HUES64 (cell line): Measurements from ENCODE around the gene SETD3.

Experiments used
- H3K27ac ChIP-seq: 2 replicates; pipeline ENCODE4 v1.7.0; 2013; ENCODE audit warnings: low read depth, low read length, inconsistent platforms
- H3K27me3 ChIP-seq: 2 replicates; pipeline ENCODE4 v1.6.1; 2013; ENCODE audit warnings: mild to moderate bottlenecking, low read length; ENCODE audit not compliant: insufficient read depth
- H3K36me3 ChIP-seq: 2 replicates; pipeline ENCODE4 v1.6.1; 2013; ENCODE audit warnings: mild to moderate bottlenecking, low read length; ENCODE audit not compliant: insufficient read depth
- H3K4me1 ChIP-seq: 2 replicates; pipeline ENCODE4 v1.6.1; 2013; ENCODE audit warnings: mild to moderate bottlenecking, low read length, moderate library complexity; ENCODE audit not compliant: insufficient read depth
- H3K4me3 ChIP-seq: 2 replicates; pipeline ENCODE4 v1.5.1; 2013; ENCODE audit warnings: mild to moderate bottlenecking, low read length, moderate library complexity
- H3K9ac ChIP-seq: 2 replicates; pipeline ENCODE4 v1.6.1; 2013; ENCODE audit warnings: mild to moderate bottlenecking, low read depth, low read length
- H3K9me3 ChIP-seq: 2 replicates; pipeline ENCODE4 v1.6.1; 2013; ENCODE audit warnings: low read depth, low read length; ENCODE audit not compliant: insufficient read depth
- whole genome bisulfite sequencing: fragments of 150-250, 120-280 bp; methylation state at CpG from one replicate; pipeline ENCODE4 v1.1.7; 2013; ENCODE audit warnings: missing lambda C conversion rate; 5-methylcytosine and 5-hydroxymethylcytosine counted together

The SETD3 gene

DNA sequence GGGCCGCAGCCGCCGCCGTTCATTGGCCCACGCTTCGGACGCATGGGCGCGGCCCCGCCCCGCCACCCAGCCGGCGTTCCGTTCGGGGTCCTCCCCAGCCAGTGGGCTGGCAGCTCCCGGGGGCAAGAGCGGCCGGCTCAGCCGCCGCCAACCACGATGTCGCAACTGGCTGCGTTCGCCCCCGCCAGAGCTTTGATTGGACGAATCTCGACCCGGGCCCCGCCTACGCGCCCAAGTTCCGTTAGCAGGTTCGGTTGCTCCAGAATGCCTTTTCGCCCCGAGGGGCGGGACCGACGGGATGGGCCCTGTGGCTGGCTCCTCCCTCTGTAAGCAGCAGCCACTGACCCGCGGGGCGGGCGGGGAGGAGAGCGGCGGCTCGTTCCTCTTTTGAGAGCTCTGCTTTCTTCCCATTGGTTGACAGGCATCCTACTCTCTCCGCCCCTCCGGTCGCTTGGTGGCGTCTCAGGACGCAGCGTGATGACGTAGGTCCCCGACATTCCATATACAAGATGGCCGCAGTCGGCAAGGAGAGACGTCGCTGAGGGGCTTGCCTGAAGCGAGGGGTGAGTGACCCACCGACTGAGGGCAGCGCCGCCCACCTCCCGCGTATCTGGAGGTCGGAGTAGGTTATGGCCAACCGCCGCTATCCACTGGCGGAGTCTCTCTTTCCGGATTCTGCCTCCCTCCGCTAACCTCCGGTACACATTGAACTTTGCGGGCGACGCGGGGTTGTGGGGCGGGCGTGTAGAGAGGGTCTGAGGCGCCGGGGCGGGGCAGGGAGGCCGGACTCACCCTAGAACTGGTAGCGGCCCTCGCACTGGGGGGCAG, 472 bp upstream of the SETD3 start, which contains the start of gene CCNK:
CCNK (plus strand) TSS at position 493 of the 828 bp plus-strand sequence. CDS start 11,269 bp downstream, outside the sequence.
- H3K9ac ChIP-seq = peak within 1 kb of the TSS; percentile 89
- peak within 1 kb of the TSS; percentile 95 for H3K4me3 ChIP-seq
- H3K4me1 ChIP-seq = peaks cover 12% of the 10 kb centered on the region
- under 1% methylated on average over 82 of the region's 82 CpGs for WGBS
- H3K27me3 ChIP-seq = no peaks in the 10 kb centered on the region
- H3K27ac ChIP-seq = peak within 1 kb of the TSS; percentile 94
- H3K9me3 ChIP-seq = no peaks in the 10 kb centered on the region
- H3K36me3 ChIP-seq = no peaks in the 10 kb centered on the region

DNA sequence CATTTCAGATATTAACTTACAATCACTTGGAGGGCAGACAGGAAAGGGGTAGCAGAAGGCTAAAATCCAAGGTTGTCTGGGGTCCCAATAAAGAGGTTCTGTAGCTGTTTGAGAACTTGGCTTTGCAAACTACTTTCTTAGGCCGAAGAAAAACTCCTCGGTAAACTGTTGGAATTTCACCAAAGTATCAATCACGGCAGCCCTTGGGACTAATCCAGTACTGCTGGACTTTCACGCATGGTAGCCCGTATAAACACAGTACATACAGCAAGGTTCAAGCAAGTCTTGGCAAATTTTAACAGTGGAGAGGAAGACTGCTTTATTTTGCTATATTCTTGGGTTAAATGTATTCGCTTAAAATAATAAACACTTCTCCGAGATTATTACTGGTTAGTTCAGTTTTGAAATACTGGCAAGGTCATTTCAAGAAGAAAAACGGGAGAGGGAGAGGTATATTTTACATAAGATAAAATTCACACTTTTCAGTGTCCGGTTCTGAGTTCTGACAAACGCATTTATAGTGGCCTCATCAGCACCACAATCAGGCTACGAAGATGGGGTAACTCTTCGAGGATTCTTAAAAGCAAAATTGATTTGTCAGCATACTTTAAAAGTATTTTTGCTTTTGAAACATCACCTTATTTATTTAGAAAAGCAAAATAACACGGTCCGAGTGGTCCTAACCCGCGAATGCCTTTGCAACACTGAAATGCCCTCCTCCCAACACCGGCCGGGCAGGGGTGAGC, 1.3 kb downstream of the SETD3 start:
- Histone ChIP-seq H3K27me3 (no peaks in the 10 kb centered on the region), H3K4me3 (peak overlapping the region; percentile 92), H3K27ac (no peak overlapping the region; the same call in 1 of the 2 replicates), H3K9me3 (no peaks in the 10 kb centered on the region), H3K36me3 (no peaks in the 10 kb centered on the region), H3K4me1 (peaks cover 22% of the 10 kb centered on the region), H3K9ac (peak overlapping the region; percentile 67)
- 43% methylated on average over 17 of the region's 18 CpGs for WGBS

DNA sequence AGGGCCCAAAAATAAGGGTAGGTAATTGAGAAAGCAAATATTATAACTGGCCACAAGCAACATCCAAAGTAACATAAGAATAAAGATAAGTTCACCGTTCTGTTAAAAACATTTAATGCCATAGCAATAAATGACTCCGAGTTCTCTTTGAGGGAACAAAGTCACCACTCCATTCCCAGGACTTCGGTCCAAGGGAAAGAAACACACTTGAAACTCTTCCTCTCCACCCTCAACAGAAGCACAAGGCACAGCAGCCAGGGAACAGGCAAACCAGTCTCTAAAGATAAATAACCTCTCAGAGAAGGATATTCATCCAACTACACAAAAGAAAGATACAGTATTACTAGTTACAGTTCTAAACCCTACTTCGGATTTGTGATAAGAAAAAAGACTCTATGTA, 2.5 kb downstream of the SETD3 start:
- Histone ChIP-seq H3K27me3 (no peaks in the 10 kb centered on the region), H3K9me3 (no peaks in the 10 kb centered on the region), H3K4me3 (no peak overlapping the region), H3K9ac (no peak overlapping the region), H3K27ac (no peak overlapping the region), H3K36me3 (no peaks in the 10 kb centered on the region), H3K4me1 (peaks cover 29% of the 10 kb centered on the region)
- 92% methylated on average over 4 of the region's 4 CpGs for WGBS

DNA sequence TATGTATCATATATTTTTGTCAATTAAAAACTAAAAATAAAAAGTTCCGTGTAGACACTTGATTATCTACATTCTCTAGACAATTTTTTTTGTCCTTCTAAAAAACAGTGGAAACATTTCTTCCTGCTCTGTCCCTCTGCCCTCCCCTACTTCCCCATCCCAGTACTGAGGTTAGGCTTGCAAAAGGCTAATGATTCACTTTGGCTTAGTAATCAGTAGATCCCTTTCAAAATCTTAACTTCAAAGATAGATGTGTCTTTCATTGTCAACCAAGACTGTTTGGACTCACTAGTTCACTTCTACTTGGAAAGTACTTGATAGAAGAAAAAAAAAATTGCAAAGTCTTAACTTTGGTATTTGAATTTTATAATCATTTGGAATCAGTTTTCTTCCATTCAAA, 3.8 kb downstream of the SETD3 start:
- WGBS = 87% methylated on average over 1 of the region's 1 CpG

DNA sequence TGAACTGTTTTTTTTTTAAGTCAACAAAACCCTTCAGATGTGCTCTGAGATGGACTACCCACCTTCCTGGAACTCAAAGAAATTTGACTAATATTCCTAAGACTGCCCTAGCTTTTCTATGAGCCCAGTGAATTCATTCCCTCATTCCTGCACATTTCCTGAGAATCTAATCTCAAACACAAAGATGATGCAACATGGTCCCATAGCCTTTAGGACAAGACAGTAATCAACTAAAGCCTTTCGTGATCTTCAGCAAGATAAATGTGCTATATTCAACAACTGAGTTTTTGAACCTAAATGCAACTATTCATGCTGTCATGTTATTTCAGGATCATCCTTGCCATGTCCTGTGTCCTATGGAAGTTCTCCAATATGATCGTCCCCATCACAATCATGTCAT, 5.0 kb downstream of the SETD3 start:
- Histone ChIP-seq H3K27me3 (no peaks in the 10 kb centered on the region), H3K9me3 (no peaks in the 10 kb centered on the region), H3K27ac (no peak overlapping the region), H3K9ac (no peak overlapping the region), H3K36me3 (no peaks in the 10 kb centered on the region), H3K4me3 (no peak overlapping the region), H3K4me1 (peaks cover 27% of the 10 kb centered on the region)
- WGBS = 94% methylated on average over 2 of the region's 2 CpGs

More for the DNA sequence above, 3.8 kb downstream of the SETD3 start:
- Histone ChIP-seq H3K9me3 (no peaks in the 10 kb centered on the region), H3K4me1 (peaks cover 27% of the 10 kb centered on the region), H3K9ac (no peak overlapping the region), H3K36me3 (no peaks in the 10 kb centered on the region), H3K4me3 (no peak overlapping the region), H3K27me3 (no peaks in the 10 kb centered on the region), H3K27ac (no peak overlapping the region)

DNA sequence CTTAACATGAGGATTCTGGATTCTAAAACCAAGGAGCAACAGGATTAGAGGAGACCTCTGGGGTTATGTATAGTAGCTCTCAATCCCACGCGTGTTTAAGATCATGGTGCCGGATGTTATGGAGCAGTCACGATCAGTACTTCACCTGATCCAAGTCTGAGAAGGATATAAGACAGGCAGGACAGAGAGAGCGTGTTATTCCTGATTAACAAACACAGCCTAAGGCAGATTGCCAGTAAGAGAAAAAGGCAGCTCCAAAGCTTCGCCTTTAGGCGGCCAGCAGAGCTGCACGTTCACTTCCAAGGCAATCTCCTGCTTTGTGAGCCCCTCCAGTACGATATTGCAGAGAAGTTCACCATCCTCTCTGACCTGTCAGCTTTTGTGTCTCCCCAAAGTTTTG, 5.5 kb downstream of the SETD3 start:
- WGBS = 81% methylated on average over 9 of the region's 9 CpGs
- no peak overlapping the region; the same call in 1 of the 2 replicates for H3K27ac ChIP-seq
- H3K4me1 ChIP-seq = peaks cover 27% of the 10 kb centered on the region
- H3K4me3 ChIP-seq = no peak overlapping the region
- H3K9me3 ChIP-seq = no peaks in the 10 kb centered on the region
- no peaks in the 10 kb centered on the region for H3K36me3 ChIP-seq
- H3K9ac ChIP-seq = no peak overlapping the region
- H3K27me3 ChIP-seq = no peaks in the 10 kb centered on the region

DNA sequence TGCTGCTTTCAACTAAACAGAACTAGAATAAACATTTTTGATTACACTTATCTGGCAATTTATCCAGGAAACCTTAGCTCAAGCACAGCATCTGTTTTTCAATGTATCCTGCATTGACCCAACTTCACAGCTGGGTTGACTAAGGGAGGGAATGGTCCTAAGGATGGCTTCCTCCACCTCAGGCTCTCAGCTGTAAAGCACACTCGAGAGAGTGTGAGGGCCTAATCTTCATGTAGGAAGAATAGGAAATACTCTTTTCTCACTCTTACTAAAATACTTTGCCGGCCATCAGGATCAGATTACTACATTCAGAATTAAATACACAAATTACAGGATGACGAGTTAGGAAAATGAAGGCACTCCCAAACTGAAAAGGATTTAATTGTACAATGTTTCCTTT, 7.2 kb downstream of the SETD3 start:
- no peak overlapping the region for H3K27ac ChIP-seq
- H3K27me3 ChIP-seq = no peaks in the 10 kb centered on the region
- no peak overlapping the region for H3K9ac ChIP-seq
- H3K4me3 ChIP-seq = no peak overlapping the region
- H3K4me1 ChIP-seq = peaks cover 23% of the 10 kb centered on the region; the same call in 1 of the 2 replicates
- H3K9me3 ChIP-seq = no peaks in the 10 kb centered on the region
- WGBS = 87% methylated on average over 2 of the region's 3 CpGs
- H3K36me3 ChIP-seq = no peaks in the 10 kb centered on the region

DNA sequence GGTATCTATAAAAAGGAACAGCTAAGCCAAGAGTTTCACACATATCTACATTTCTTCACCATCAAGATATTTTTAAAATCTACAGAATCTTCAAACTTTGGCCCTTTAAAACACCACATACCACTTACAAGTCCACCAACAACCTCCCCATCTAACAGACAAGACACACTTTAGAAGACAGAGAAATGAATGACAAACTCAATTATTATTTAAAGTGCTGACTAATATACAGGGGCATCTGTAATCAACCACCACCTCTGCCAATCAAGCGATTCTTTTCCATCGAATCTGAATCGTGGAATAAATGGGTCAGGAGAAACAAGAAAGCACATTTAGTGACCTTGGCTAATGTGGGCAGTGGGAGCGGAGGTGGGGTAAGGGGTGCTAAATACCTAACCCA, 7.7 kb downstream of the SETD3 start:
- Histone ChIP-seq H3K4me1 (peaks cover 23% of the 10 kb centered on the region; the same call in 1 of the 2 replicates), H3K9ac (no peak overlapping the region), H3K27ac (no peak overlapping the region), H3K27me3 (no peaks in the 10 kb centered on the region), H3K36me3 (no peaks in the 10 kb centered on the region), H3K9me3 (no peaks in the 10 kb centered on the region), H3K4me3 (no peak overlapping the region)
- 89% methylated on average over 3 of the region's 4 CpGs for WGBS

DNA sequence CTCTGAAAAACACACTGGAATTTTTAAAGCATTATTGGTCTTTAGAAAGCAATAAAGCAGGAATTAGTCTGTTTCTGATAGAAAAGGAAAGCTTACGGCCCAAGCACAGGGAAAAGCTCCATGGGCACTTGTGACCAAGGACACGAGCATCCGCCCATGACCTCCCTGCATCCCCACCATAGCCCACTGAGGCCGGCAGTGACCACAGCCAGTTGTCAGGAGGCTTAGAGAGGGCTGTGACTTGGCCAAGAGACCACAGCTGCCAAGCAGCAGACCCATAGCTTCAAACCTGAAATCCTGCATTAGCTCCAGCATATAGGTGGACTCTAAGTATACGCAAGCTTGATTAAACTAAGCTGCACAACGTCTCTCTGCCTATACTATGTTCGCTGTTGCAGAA, 8.9 kb downstream of the SETD3 start:
- no peaks in the 10 kb centered on the region for H3K27me3 ChIP-seq
- no peak overlapping the region for H3K27ac ChIP-seq
- no peaks in the 10 kb centered on the region for H3K9me3 ChIP-seq
- 96% methylated on average over 7 of the region's 7 CpGs for WGBS
- no peak overlapping the region for H3K4me3 ChIP-seq
- H3K4me1 ChIP-seq = peaks cover 23% of the 10 kb centered on the region; the same call in 1 of the 2 replicates
- H3K9ac ChIP-seq = no peak overlapping the region
- H3K36me3 ChIP-seq = no peaks in the 10 kb centered on the region

DNA sequence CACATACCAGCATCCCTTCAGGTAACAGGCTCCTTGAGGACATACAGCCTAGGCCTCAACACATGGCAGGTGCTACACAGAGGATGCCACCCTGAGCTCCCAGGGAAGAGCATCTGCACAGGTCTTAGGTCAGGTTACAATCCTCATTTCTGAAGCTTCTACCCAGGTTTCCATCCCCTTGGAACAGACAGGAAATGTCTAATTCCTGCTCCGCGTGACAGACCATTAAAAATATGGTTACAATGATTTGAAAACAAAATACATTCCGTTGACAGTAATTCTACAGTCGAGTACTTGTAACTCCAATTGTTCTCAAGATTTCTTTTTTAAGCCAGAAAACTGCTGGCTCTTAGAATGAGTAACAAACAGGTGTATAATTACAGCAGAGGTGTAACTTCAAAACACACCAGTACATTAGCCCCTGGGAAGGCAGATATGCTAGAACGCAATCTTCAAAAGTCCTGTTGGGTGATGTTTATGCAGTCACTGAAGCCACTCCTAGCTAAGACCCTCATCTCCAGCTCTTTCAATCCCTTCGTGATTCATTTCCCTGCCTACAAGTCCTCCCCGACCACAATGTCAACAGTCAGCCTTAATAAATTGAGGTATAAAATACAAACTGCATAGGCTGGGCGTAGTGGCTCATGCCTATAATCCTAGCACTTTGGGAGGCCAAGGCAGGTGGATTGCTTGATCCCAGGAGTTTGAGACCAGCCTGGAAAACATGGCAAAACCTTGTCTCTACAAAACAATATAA, 11.6 kb downstream of the SETD3 start:
- H3K9ac ChIP-seq = no peak overlapping the region
- WGBS = 94% methylated on average over 8 of the region's 8 CpGs
- H3K4me3 ChIP-seq = no peak overlapping the region

DNA sequence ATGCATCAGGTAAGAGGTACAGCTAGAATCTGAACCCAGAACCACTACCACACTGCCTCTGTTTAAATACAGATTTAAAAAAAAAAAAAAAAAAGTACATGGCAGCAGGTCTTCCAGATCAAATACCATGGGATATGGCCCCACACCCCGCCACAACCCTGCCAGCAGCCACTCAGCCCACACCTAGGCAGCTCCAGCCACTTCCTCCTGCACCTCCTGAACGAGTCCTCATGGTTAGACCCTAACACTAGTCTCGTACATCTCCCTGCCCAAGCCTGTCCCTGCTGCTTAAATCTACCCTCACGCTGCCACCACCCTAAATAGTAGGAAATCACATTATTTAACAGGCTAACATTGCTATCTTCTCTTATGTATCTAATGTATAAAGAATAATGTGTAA, 12.6 kb downstream of the SETD3 start:
- Histone ChIP-seq H3K9ac (no peak overlapping the region), H3K27me3 (no peaks in the 10 kb centered on the region), H3K27ac (no peak overlapping the region), H3K9me3 (no peaks in the 10 kb centered on the region), H3K36me3 (peaks cover 13% of the 10 kb centered on the region), H3K4me1 (peaks cover 11% of the 10 kb centered on the region), H3K4me3 (no peak overlapping the region)
- WGBS = 94% methylated on average over 4 of the region's 4 CpGs

More for the DNA sequence above, 11.6 kb downstream of the SETD3 start:
- Histone ChIP-seq H3K4me1 (peaks cover 13% of the 10 kb centered on the region; the same call in 1 of the 2 replicates), H3K27me3 (no peaks in the 10 kb centered on the region), H3K9me3 (no peaks in the 10 kb centered on the region), H3K36me3 (peaks cover 13% of the 10 kb centered on the region), H3K27ac (no peak overlapping the region)
